Gastrocnemius medialis (tissue), 4 donors: Measurements from ENCODE around the gene PSMB10. TPM values are rescaled to one million over a fixed set of nuclear protein-coding genes. Genes with fewer than 3 reads are reported as not detected.

Experiments
- ATAC-seq, 2 donors: fragments of 150-250 bp; one replicate each; pipeline ENCODE4 v1.9.1; 2016
- DNase-seq, 2 donors: peaks; one replicate each; pipeline ENCODE4 v3.0.0-alpha.2; 2019
- H3K27ac ChIP-seq, 4 donors: fragments of 200-600 bp; sonication (generic); 1 replicate in 1 of 4; 2 replicates in 3 of 4; pipeline ENCODE4 v1.5.1; 2016 to 2018; ENCODE audit warnings: mild to moderate bottlenecking in 2 of 4, moderate library complexity in 1 of 4
- H3K27me3 ChIP-seq, 3 donors: fragments of 200-600 bp; sonication (generic) in 2 of 3; 1 replicate in 1 of 3; 2 replicates in 2 of 3; pipeline versions ENCODE4 v1.5.1 to v1.6.0; 2016 to 2019; ENCODE audit warnings: mild to moderate bottlenecking in 1 of 3, moderate library complexity in 1 of 3
- H3K36me3 ChIP-seq, 2 donors: fragments of 200-600 bp; sonication (generic) in 1 of 2; one replicate each; pipeline ENCODE4 v1.5.1; 2017 to 2018
- H3K4me1 ChIP-seq, 2 donors: fragments of 200-600 bp; sonication (generic) in 1 of 2; one replicate each; pipeline ENCODE4 v1.5.1; 2016 to 2017; ENCODE audit warnings: mild to moderate bottlenecking in 2 of 2
- H3K4me3 ChIP-seq, 4 donors: fragments of 200-600 bp; sonication (generic) in 3 of 4; 1 replicate in 1 of 4; 2 replicates in 3 of 4; pipeline ENCODE4 v1.5.1; 2016 to 2019; ENCODE audit warnings: mild to moderate bottlenecking in 2 of 4
- H3K9me3 ChIP-seq, 3 donors: fragments of 200-600 bp; sonication (generic) in 2 of 3; 1 replicate in 1 of 3; 2 replicates in 2 of 3; pipeline ENCODE4 v1.5.1; 2016 to 2019
- POLR2A ChIP-seq, 2 donors: fragments of 450-650 bp; IDR thresholded peaks; one replicate each; pipeline ENCODE4 v1.6.1; 2017; ENCODE audit warnings: antibody characterized with exemption in 2 of 2, mild to moderate bottlenecking in 2 of 2, moderate library complexity in 2 of 2
- in situ Hi-C, 4 donors: fragments of 200-750 bp; cut with MboI; loops; one replicate each; pipeline versions ENCODE4 v1.15.0 to v1.8.0; 2017; ENCODE audit warnings: low sequenced_read_pairs in 4 of 4
- intact Hi-C: fragments of 100-400 bp; cut with DNase I; formaldehyde crosslinking; loops from one replicate; pipeline ENCODE4 v1.15.1; 2023; ENCODE audit warnings: low total_unique reads
- total RNA-seq, 4 donors: library from RNA; depleted of rRNA; stranded (reverse); fragments of >200 nt; gene quantifications; one replicate each; pipeline versions ENCODE4 v1.1.0 to v1.2.3, GENCODE V29; 2016
- TF ChIP-seq, protein P1 (sequence below), 5 experiments: fragments of 450-650 bp in 3 of 5; fragments of 200-600 bp in 2 of 5; sonication (generic) in 2 of 5; IDR thresholded peaks in 4 of 5; conservative IDR thresholded peaks in 1 of 5; 1 replicate in 4 of 5; 2 replicates in 1 of 5; pipeline ENCODE4 v1.5.1; 2016 to 2019; ENCODE audit warnings: antibody characterized with exemption in 5 of 5, mild to moderate bottlenecking in 3 of 5, moderate library complexity in 3 of 5

Gene PSMB10
- total RNA-seq, 4 donors from 2014 or later: 18.3 to 41.4 (median 23.9) TPM

DNA sequence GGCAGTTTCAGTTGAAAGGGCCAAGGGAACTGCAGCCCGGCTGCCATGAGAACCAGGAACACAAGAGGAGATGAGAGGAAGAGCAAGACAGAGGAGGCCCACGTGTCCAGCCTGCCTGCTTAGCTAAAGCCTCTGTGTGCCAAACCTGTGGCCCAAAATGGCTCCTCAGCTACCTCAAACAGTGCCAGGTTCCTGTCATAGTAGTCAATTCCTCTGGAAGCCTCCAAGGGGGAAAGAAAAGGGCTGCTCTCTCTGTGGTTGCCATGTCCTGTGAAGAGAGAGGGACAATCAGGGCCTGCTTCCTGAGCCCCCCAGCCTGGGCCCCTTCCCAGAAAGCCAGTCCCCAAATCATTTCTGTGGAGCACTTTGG is 26.6 kb upstream of the PSMB10 start:
- Histone ChIP-seq H3K27ac (peak overlapping the region; percentile 87 to 95 (median 89)), H3K36me3 (no peaks in the 10 kb centered on the region), H3K4me3 (no peak overlapping the region), H3K9me3 (no peaks in the 10 kb centered on the region), H3K27me3 (no peaks in the 10 kb centered on the region), H3K4me1 (peaks cover 93 to 96% of the 10 kb centered on the region in 2 donors)
- DNase-seq: no peak
- intact Hi-C loops (no loop called here), in situ Hi-C loops (no loop called here)
- TF ChIP-seq, protein P1, sequence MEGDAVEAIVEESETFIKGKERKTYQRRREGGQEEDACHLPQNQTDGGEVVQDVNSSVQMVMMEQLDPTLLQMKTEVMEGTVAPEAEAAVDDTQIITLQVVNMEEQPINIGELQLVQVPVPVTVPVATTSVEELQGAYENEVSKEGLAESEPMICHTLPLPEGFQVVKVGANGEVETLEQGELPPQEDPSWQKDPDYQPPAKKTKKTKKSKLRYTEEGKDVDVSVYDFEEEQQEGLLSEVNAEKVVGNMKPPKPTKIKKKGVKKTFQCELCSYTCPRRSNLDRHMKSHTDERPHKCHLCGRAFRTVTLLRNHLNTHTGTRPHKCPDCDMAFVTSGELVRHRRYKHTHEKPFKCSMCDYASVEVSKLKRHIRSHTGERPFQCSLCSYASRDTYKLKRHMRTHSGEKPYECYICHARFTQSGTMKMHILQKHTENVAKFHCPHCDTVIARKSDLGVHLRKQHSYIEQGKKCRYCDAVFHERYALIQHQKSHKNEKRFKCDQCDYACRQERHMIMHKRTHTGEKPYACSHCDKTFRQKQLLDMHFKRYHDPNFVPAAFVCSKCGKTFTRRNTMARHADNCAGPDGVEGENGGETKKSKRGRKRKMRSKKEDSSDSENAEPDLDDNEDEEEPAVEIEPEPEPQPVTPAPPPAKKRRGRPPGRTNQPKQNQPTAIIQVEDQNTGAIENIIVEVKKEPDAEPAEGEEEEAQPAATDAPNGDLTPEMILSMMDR (IDR thresholded peaks at IDR 0.05 in 4 of 5, conservative IDR thresholded peaks at IDR 0.05 in 1 of 5): no peak
- no peak for TF ChIP-seq POLR2A (IDR thresholded peaks at IDR 0.05)
- ATAC-seq: no peak

GRCh38 chr16:67962135-67962534 is 25.5 kb upstream of the PSMB10 start:
- Histone ChIP-seq H3K4me3 (no peak overlapping the region), H3K4me1 (peaks cover 89 to 90% of the 10 kb centered on the region in 2 donors), H3K27ac (peak overlapping the region; percentile 87 to 95 (median 89)), H3K27me3 (no peaks in the 10 kb centered on the region), H3K36me3 (no peaks in the 10 kb centered on the region), H3K9me3 (no peaks in the 10 kb centered on the region)
- no peak for ATAC-seq
- intact Hi-C loops: no loop called here
- no peak for DNase-seq
- in situ Hi-C loops: no loop called here
- no peak for TF ChIP-seq POLR2A (IDR thresholded peaks at IDR 0.05)
- TF ChIP-seq, protein P1 (IDR thresholded peaks at IDR 0.05 in 4 of 5, conservative IDR thresholded peaks at IDR 0.05 in 1 of 5): no peak

DNA sequence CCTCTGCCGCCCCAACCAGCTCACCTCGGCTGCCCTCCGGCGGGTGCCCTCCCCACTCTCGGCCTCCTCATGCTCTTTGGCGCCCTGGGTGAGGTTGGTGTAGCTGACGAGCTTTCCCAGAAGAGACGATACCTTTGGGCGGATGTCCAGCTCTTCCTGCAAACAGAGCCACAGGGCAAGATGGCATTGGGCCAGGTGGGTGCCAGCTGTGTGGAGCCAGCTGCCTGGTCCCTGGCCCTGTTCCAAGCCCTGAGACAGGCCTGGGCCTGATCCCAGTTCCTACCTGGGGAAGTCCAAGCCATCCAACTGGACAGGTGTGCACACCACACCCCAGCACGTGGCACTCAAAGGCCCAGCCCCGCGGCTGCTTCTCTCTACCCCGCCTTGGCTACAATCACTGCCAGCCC is 24.9 kb upstream of the PSMB10 start:
- in situ Hi-C loops (no loop called here), intact Hi-C loops (no loop called here)
- no peak for TF ChIP-seq POLR2A (IDR thresholded peaks at IDR 0.05)
- TF ChIP-seq, protein P1 (IDR thresholded peaks at IDR 0.05 in 4 of 5, conservative IDR thresholded peaks at IDR 0.05 in 1 of 5): no peak
- ATAC-seq (no peak), DNase-seq (peak in 1 of 2 donors; percentile 56)
- no peaks in the 10 kb centered on the region for H3K9me3 ChIP-seq
- H3K27me3 ChIP-seq: no peaks in the 10 kb centered on the region
- H3K27ac ChIP-seq: peak overlapping the region; percentile 87 to 95 (median 89)
- H3K4me3 ChIP-seq: no peak overlapping the region
- no peaks in the 10 kb centered on the region for H3K36me3 ChIP-seq
- peaks cover 83 to 84% of the 10 kb centered on the region in 2 donors for H3K4me1 ChIP-seq

DNA sequence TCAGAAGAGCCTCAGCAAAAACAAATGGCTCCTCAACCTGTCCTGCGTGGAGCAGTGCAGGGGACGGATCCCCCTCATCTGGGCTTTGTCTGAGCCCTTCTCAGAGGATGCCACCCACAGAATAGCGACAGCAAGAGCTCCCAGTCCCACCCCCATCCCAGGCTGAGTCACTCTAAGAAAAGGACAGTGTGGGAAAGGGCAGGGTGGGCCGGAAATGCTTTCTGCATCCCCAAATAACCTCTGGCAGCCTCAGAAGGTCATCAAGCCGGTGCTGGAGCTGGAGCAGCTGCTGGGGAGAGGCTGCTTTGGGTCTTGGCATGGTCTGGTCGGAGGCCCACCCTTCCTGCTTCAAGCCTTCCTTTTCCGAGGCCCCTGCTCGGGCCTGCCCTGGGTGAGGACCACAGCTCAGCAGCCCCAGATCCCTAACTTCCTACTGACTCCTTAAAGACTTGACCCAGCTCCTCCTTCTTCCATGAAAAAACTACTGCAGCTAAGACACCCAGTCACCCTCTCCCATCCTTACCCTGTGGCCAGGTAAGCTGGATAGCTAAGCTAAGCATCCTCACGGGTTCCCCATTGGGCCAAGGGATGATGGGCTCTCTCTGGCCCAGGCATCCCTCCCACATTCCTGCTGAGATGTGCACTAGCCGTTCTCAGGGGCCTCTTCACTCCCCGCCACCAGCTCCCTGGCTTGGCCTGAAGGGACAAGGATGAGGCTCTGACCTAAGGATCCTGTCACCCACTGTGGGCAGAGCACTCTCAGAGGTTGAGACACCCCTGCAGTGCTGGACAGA is 23.1 kb upstream of the PSMB10 start:
- peak overlapping the region; percentile 87 to 95 (median 89) for H3K27ac ChIP-seq
- H3K4me3 ChIP-seq: no peak overlapping the region
- H3K4me1 ChIP-seq: peaks cover 65 to 66% of the 10 kb centered on the region in 2 donors
- no peaks in the 10 kb centered on the region for H3K27me3 ChIP-seq
- in situ Hi-C loops (no loop called here), intact Hi-C loops (loop anchor here (2.0 kb wide), 1 partner anchor 23 kb away; the partner anchor contains the start of gene PSMB10)
- peak; percentile 56 to 78 for ATAC-seq
- TF ChIP-seq, protein P1 (IDR thresholded peaks at IDR 0.05 in 4 of 5, conservative IDR thresholded peaks at IDR 0.05 in 1 of 5): no peak
- no peak for TF ChIP-seq POLR2A (IDR thresholded peaks at IDR 0.05)
- peaks cover 0 to 5% of the 10 kb centered on the region in 2 donors for H3K36me3 ChIP-seq
- peak in 1 of 2 donors; percentile 88 for DNase-seq
- H3K9me3 ChIP-seq: no peaks in the 10 kb centered on the region
